Endodermal cell (in vitro differentiated cells): Measurements from ENCODE around the gene KIF18B. TPM values are rescaled to one million over a fixed set of nuclear protein-coding genes. Genes with fewer than 3 reads are reported as not detected.

Source experiments
- DNase-seq: peaks from one replicate; pipeline ENCODE4 v3.0.0-alpha.2; 2017
- H3K27ac ChIP-seq: 2 replicates; pipeline ENCODE4 v1.5.1; 2013; ENCODE audit warnings: mild to moderate bottlenecking, low read depth, low read length, moderate library complexity
- H3K27me3 ChIP-seq: 2 replicates; pipeline ENCODE4 v1.6.1; 2013; ENCODE audit warnings: mild to moderate bottlenecking, low read length, moderate library complexity; ENCODE audit not compliant: insufficient read depth, control insufficient read depth, poor library complexity, severe bottlenecking
- H3K36me3 ChIP-seq: 2 replicates; pipeline ENCODE4 v1.7.0; 2013; ENCODE audit warnings: mild to moderate bottlenecking, low read length, moderate library complexity; ENCODE audit not compliant: control insufficient read depth, insufficient read depth
- H3K4me1 ChIP-seq: one replicate; pipeline ENCODE4 v1.7.0; 2013; ENCODE audit warnings: low read length; ENCODE audit not compliant: control insufficient read depth, insufficient read depth
- H3K4me3 ChIP-seq: 2 replicates; pipeline ENCODE4 v1.5.1; 2013; ENCODE audit warnings: mild to moderate bottlenecking, low read length, moderate library complexity
- H3K9ac ChIP-seq: 2 replicates; pipeline ENCODE4 v1.6.1; 2013; ENCODE audit warnings: mild to moderate bottlenecking, low read length, moderate library complexity; ENCODE audit not compliant: poor library complexity, severe bottlenecking; ENCODE audit errors: extremely low read depth
- H3K9me3 ChIP-seq: 2 replicates; pipeline ENCODE4 v1.6.1; 2013; ENCODE audit warnings: mild to moderate bottlenecking, low read length, moderate library complexity; ENCODE audit not compliant: control insufficient read depth
- H3K27ac Mint-ChIP-seq: 2 replicates; pipeline ENCODE4 v1.8.0; 2020; ENCODE audit warnings: mixed read lengths
- H3K27me3 Mint-ChIP-seq: 2 replicates; pipeline ENCODE4 v1.8.0; 2021; ENCODE audit warnings: mild to moderate bottlenecking, mixed read lengths; ENCODE audit not compliant: insufficient read depth
- H3K36me3 Mint-ChIP-seq: 2 replicates; pipeline ENCODE4 v1.8.0; 2020; ENCODE audit warnings: low read depth, mixed read lengths
- H3K4me1 Mint-ChIP-seq: 2 replicates; pipeline ENCODE4 v1.8.0; 2020; ENCODE audit warnings: mixed read lengths
- H3K4me3 Mint-ChIP-seq: 2 replicates; pipeline ENCODE4 v1.8.0; 2020; ENCODE audit warnings: mild to moderate bottlenecking, moderate library complexity, mixed read lengths
- H3K9me3 Mint-ChIP-seq: 2 replicates; pipeline ENCODE4 v1.8.0; 2020; ENCODE audit warnings: mild to moderate bottlenecking, mixed read lengths
- CTCF ChIP-seq: fragments of 200-600 bp; sonication (generic); conservative IDR thresholded peaks from 2 replicates; pipeline ENCODE4 v1.5.0; 2021; ENCODE audit warnings: antibody characterized with exemption, mild to moderate bottlenecking
- WGBS, 2 experiments: methylation state at CpG; one replicate each; pipeline versions ENCODE4 v1.1.5 to v1.1.7; 2013; ENCODE audit warnings: missing lambda C conversion rate in 2 of 2, mixed read lengths in 1 of 2; ENCODE audit not compliant: insufficient coverage in 1 of 2, insufficient read length in 1 of 2; 5-methylcytosine and 5-hydroxymethylcytosine counted together
- total RNA-seq, 2 donors: library from RNA; stranded (reverse); fragmentation: NEBNext Ultra II Directional in 1 of 2; extraction: Animal tissue kit (Norgen Biotek cat#: 25700) in 1 of 2; gene quantifications; 2 replicates in 1 of 2; 3 replicates in 1 of 2; pipeline ENCODE4 v1.2.1, GENCODE V29; 2021

Gene KIF18B
- total RNA-seq, 2 donors from 2014 or later: 43.5 to 64.7 TPM

- H3K27ac Mint-ChIP-seq: no peak overlapping the region
- Histone ChIP-seq H3K36me3 (peaks cover 58% of the 10 kb centered on the region), H3K4me3 (no peak overlapping the region), H3K9me3 (no peaks in the 10 kb centered on the region), H3K27ac (no peak overlapping the region), H3K27me3 (no peaks in the 10 kb centered on the region), H3K4me1 (no peaks in the 10 kb centered on the region), H3K9ac (no peak overlapping the region)
- DNase-seq: peak; percentile 40
- 97 to 100% methylated on average over 3 of the region's 3 CpGs for WGBS, 2 experiments
- H3K4me3 Mint-ChIP-seq: no peak overlapping the region
- peaks cover 51% of the 10 kb centered on the region for H3K36me3 Mint-ChIP-seq
- TF ChIP-seq CTCF: no peak
- H3K9me3 Mint-ChIP-seq: no peaks in the 10 kb centered on the region
- H3K4me1 Mint-ChIP-seq: peaks cover 9% of the 10 kb centered on the region
- peaks cover 3% of the 10 kb centered on the region for H3K27me3 Mint-ChIP-seq
Measured at GRCh38 chr17:44927696-44928095, 19.9 kb downstream of the KIF18B start.

GRCh38 chr17:44926821-44927525 lies 20.6 kb downstream of the KIF18B start:
- peaks cover 51% of the 10 kb centered on the region for H3K36me3 ChIP-seq
- H3K9me3 ChIP-seq: no peaks in the 10 kb centered on the region
- DNase-seq: peak; percentile 38
- Mint-ChIP-seq H3K36me3 (peaks cover 48% of the 10 kb centered on the region), H3K27me3 (peaks cover 4% of the 10 kb centered on the region), H3K9me3 (no peaks in the 10 kb centered on the region), H3K4me3 (no peak overlapping the region), H3K27ac (no peak overlapping the region), H3K4me1 (peaks cover 9% of the 10 kb centered on the region)
- TF ChIP-seq CTCF: no peak
- no peaks in the 10 kb centered on the region for H3K4me1 ChIP-seq
- WGBS, 2 experiments: 89 to 96% methylated on average over 10 to 15 of the region's 15 CpGs
- no peak overlapping the region for H3K9ac ChIP-seq
- no peaks in the 10 kb centered on the region for H3K27me3 ChIP-seq
- no peak overlapping the region for H3K4me3 ChIP-seq
- no peak overlapping the region for H3K27ac ChIP-seq

- H3K27ac Mint-ChIP-seq: no peak overlapping the region
Measured at GRCh38 chr17:44925731-44926697, 21.6 kb downstream of the KIF18B start.

More at GRCh38 chr17:44925731-44926697, 21.6 kb downstream of the KIF18B start:
- Histone ChIP-seq H3K36me3 (peaks cover 42% of the 10 kb centered on the region), H3K9me3 (no peaks in the 10 kb centered on the region), H3K27me3 (no peaks in the 10 kb centered on the region), H3K4me3 (no peak overlapping the region), H3K9ac (no peak overlapping the region), H3K27ac (no peak overlapping the region), H3K4me1 (no peaks in the 10 kb centered on the region)
- Mint-ChIP-seq H3K27me3 (peaks cover 4% of the 10 kb centered on the region), H3K36me3 (peaks cover 40% of the 10 kb centered on the region), H3K4me3 (no peak overlapping the region), H3K4me1 (peaks cover 5% of the 10 kb centered on the region), H3K9me3 (no peaks in the 10 kb centered on the region)
- peak; percentile 47 for DNase-seq
- TF ChIP-seq CTCF: no peak
- WGBS, 2 experiments: 96 to 98% methylated on average over 13 to 18 of the region's 18 CpGs
